ENCODE measurements around the gene DOC2A.
A peak's percentile ranks its signal among the peaks of the same experiment; 100 is the strongest.
"Not testable (repeated sequence)": the region's sequence is repeated elsewhere in the genome, so short reads cannot be mapped to it uniquely, and the experiment has no call there.

Gene DOC2A

DNA sequence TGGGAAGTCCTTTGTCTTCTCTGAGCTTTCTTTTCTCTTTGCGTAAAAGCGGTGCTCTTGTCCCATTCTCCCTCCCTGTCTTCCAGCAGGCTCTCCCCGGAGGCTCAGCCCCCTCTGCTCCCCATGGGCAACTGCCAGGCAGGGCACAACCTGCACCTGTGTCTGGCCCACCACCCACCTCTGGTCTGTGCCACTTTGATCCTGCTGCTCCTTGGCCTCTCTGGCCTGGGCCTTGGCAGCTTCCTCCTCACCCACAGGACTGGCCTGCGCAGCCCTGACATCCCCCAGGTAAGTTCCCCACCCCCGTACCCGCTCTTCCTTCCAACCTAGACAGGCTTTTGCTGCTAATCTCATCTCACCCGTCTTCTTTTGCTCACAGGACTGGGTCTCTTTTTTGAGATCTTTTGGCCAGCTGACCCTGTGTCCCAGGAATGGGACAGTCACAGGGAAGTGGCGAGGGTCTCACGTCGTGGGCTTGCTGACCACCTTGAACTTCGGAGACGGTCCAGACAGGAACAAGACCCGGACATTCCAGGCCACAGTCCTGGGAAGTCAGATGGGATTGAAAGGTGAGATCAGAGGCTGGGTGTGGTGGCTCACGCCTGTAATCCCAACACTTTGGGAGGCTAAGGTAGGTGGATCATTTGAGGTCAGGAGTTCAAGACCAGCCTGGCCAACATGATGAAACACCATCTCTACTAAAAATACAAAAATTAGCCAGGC is 47.6 kb downstream of the DOC2A start:
- DNase-seq, result no peak

DNA sequence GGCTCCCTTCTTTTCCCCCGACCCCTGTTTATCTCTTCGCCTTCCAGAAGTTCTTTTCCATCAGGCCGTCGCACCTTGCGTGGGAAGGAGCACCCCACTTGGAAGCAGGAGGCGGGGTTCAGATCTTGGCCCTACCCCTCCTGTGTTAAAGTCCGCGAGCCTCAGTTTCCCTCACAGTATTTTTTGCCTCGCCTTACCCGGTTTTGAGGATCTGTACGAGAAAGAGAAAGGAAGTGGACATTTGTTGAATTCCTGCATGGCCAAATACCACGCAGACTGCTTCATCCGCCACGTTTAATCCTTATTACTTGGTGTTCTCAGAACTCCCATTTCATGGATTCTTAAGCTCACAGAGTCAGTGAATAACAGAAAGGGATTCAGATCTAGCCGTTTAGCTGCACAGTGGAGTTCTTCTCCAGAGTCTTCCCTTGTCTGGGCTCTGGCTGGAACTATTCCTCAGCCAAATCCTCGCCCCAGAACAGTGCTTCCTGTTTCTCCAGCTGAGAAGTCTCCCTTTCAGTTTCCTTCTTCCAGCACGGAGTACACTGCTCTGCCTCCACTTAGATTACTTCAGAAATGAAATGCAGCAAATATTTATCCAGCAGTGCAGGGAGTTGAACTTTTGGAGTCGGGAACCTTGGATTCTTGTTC is 48.4 kb downstream of the DOC2A start:
- DNase-seq, result peak; percentile 48

DNA sequence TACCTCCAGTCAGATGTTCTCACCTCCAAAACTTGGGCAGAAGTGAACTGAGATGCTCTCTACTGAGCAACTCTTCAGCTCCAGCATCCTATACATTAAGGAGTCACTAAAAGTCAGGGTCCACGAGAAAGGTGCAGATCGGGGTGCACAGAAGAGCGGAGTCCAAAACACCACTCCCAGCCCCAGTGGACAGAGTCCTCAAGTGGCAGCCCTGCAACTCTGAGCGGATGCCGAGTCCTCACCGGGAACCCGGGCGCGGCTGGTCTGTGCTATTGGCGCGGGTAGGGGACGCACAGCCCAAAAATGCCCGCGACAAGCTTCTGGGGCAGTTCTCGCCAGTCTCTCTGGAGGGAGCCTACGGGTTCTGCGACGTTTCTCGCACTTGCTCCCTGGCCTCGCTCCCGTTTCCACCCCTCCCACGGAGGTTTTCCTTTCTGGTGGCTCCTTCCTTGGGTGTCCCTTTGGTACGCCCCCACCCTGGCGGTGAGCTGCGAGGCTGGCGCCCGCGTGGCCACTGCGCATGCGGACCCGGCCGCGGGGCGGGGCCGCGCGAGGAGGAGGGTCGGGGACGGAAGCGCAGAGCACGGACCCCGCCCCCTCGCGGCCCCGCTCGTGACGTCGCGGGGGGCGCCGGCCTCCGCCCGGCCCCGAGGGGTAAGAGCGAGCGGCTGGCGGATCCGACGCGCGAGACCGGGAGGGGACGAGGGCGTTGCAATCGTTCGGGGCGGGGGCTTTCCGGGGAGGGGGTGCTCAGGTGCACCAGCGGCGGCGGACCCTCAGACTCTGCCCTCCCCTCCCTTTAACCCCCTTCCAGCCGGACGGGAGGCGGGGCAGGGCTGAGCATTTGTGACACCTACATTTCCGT is 49.1 kb downstream of the DOC2A start, which contains the start of gene TMEM219:
TSS of gene TMEM219 (plus strand) at position 601 of the 865 bp plus-strand sequence. CDS start 1,065 bp downstream, outside the sequence.
- peak; percentile 91 for DNase-seq

DNA sequence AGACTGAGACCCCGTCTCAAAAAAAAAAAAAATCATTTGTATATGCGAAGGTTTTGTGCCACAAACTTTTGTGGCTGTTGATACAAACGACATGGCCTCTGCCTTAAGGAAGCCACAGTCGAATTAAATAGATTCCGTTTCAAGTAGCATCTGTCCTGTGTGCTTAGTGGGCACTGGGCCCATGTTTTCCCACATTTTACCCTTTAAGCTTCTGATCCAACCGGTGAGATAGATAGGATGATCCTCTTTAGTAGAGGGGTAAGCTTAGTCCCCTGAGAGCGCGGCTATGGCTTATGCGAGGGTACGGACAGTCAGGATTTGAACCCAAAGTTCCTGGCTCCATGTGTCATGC is 49.7 kb downstream of the DOC2A start:
- DNase-seq, result no peak

DNA sequence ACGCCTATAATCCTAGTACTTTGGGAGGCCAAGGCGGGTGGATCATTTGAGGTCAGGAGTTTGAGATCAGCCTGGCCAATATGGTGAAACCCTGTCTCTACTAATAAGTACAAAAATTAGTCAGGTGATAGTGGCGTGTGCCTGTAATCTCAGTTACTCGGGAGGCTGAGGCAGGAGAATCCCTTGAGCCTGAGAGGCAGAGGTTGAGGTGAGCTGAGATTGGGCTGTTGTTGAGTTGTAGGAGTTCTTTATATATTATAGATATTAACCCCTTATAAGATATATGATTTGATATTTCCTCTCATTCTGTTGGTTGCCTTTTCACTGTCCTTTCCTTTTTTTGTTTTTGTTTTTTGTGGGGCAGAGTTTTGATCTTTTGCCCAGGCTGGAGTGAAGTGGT is 51.0 kb downstream of the DOC2A start:
- DNase-seq, result not testable (repeated sequence)

DNA sequence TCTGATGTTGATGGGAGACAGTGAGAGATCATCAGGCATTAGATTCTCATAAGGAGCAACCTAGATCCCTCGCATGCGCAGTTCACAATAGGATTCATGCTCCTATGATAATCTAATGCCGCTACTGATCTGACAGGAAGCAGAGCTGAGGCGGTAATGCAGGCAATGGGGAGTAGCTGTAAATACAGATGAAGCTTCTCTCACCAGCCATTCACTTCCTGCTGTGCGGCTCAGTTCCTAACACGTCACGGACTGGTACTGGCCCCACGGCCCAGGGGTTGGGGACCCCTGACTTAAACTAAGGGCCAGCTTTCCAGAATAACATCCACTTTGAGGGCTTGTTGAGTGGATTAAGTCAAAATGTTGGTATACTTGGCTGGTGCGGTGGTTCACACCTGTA is 51.5 kb downstream of the DOC2A start:
- no peak for DNase-seq

DNA sequence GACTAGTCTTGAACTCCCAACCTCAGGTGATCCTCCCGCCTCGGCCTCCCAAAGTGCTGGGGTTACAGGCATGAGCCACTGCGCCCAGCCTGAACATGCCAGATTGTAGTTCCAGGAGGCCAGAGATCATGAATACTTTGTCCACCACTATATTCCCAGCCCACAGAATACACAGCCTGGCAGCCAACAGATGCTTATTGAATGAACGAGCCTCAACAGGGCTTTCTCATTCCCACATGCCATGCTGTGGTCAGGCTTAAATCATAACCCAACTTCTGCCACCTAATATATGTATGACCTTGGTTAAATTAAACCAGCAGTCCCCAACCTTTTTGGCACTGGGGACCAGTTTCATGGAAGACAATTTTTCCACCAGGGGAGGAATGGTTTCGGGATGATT is 52.1 kb downstream of the DOC2A start:
- DNase-seq, result no peak
